Ishikawa (cell line): ENCODE measurements around the gene MEF2C.

Experiments used
- CEBPB ChIP-seq: IDR thresholded peaks from 2 replicates; pipeline ENCODE4 v1.6.1; 2012
- CREB1 ChIP-seq: IDR thresholded peaks from 2 replicates; pipeline ENCODE4 v1.6.1; 2012; ENCODE audit warnings: low read depth
- EGR1 ChIP-seq: IDR thresholded peaks from 2 replicates; pipeline ENCODE4 v1.6.1; 2012
- EP300 ChIP-seq: IDR thresholded peaks from 2 replicates; pipeline ENCODE4 v1.6.1; 2012; ENCODE audit warnings: borderline replicate concordance
- FOXM1 ChIP-seq: IDR thresholded peaks from 2 replicates; pipeline ENCODE4 v1.6.1; 2012; ENCODE audit warnings: low read depth, borderline replicate concordance
- MAX ChIP-seq: IDR thresholded peaks from 2 replicates; pipeline ENCODE4 v1.6.1; 2012
- NFIC ChIP-seq: IDR thresholded peaks from 2 replicates; pipeline ENCODE4 v1.6.1; 2012
- RAD21 ChIP-seq: IDR thresholded peaks from 2 replicates; pipeline ENCODE4 v1.6.1; 2012; ENCODE audit warnings: low read depth
- REST ChIP-seq: IDR thresholded peaks from 2 replicates; pipeline ENCODE4 v1.6.1; 2012; ENCODE audit warnings: low read depth, mild to moderate bottlenecking
- TAF1 ChIP-seq: IDR thresholded peaks from 2 replicates; pipeline ENCODE4 v1.6.1; 2012; ENCODE audit warnings: low read depth, mild to moderate bottlenecking
- TCF12 ChIP-seq: IDR thresholded peaks from 2 replicates; pipeline ENCODE4 v1.6.1; 2012; ENCODE audit warnings: low read depth
- TEAD4 ChIP-seq: IDR thresholded peaks from 2 replicates; pipeline ENCODE4 v1.6.1; 2012
- USF1 ChIP-seq: IDR thresholded peaks from 2 replicates; pipeline ENCODE4 v1.6.1; 2012
- YY1 ChIP-seq: IDR thresholded peaks from 2 replicates; pipeline ENCODE4 v1.6.1; 2012; ENCODE audit warnings: low read depth
- ZBTB7A ChIP-seq: IDR thresholded peaks from 2 replicates; pipeline ENCODE4 v1.6.1; 2012; ENCODE audit warnings: low read depth

MEF2C gene

GRCh38 chr5:88834131-88834462, 48.9 kb downstream of the MEF2C start:
- TF ChIP-seq YY1: no peak
- no peak for TF ChIP-seq USF1
- no peak for TF ChIP-seq FOXM1
- TF ChIP-seq TAF1: no peak
- TF ChIP-seq TCF12: no peak
- no peak for TF ChIP-seq EP300

GRCh38 chr5:88833371-88834130, 49.4 kb downstream of the MEF2C start:
- TF ChIP-seq ZBTB7A (no peak), NFIC (no peak), TEAD4 (no peak), RAD21 (no peak), TCF12 (no peak), MAX (no peak), EGR1 (no peak), EP300 (no peak), CEBPB (no peak), USF1 (no peak), TAF1 (no peak), REST (no peak), YY1 (no peak), CREB1 (no peak), FOXM1 (no peak)

- TF ChIP-seq CEBPB: no peak
- no peak for TF ChIP-seq TEAD4
- no peak for TF ChIP-seq MAX
- no peak for TF ChIP-seq YY1
- TF ChIP-seq EGR1: no peak
- TF ChIP-seq FOXM1: no peak
- no peak for TF ChIP-seq ZBTB7A
Observed at GRCh38 chr5:88831816-88832215, 51.2 kb downstream of the MEF2C start.

GRCh38 chr5:88830567-88830966, 52.4 kb downstream of the MEF2C start:
- TF ChIP-seq TCF12 (no peak), TAF1 (no peak), TEAD4 (no peak), CEBPB (no peak), CREB1 (no peak), FOXM1 (no peak), USF1 (no peak), EGR1 (no peak), ZBTB7A (no peak), RAD21 (no peak), REST (no peak), MAX (no peak), NFIC (no peak), YY1 (no peak), EP300 (no peak)

- TF ChIP-seq EGR1 (no peak), MAX (no peak), CREB1 (no peak)
Observed at GRCh38 chr5:88829775-88830174, 53.2 kb downstream of the MEF2C start.

GRCh38 chr5:88829054-88829453, 53.9 kb downstream of the MEF2C start:
- TF ChIP-seq CEBPB: no peak
- TF ChIP-seq TEAD4: no peak
- TF ChIP-seq REST: no peak
- TF ChIP-seq TCF12: no peak
- no peak for TF ChIP-seq FOXM1
- TF ChIP-seq YY1: no peak
- TF ChIP-seq CREB1: no peak
- TF ChIP-seq TAF1: no peak
- no peak for TF ChIP-seq NFIC
- TF ChIP-seq EP300: no peak
- no peak for TF ChIP-seq USF1
- no peak for TF ChIP-seq RAD21
